Activated CD4-positive, alpha-beta memory T cell treated with anti-CD3 and anti-CD28 coated beads for 36 hours (primary cell): ENCODE results near the gene RGL3. TPM values are rescaled to one million over a fixed set of nuclear protein-coding genes. Genes with fewer than 3 reads are reported as not detected.
A peak's percentile ranks its signal among the peaks of the same experiment; 100 is the strongest.
"Not testable (repeated sequence)": the region's sequence is repeated elsewhere in the genome, so short reads cannot be mapped to it uniquely, and the experiment has no call there.

Experiments used
- CTCF ChIA-PET: fragments of 350-600 bp; sonication (Branson Sonifier 250); formaldehyde crosslinking; loops from one replicate; lab custom pipeline; 2021; ENCODE audit warnings: antibody characterized with exemption, inconsistent platforms; lab: Charles Lee
- POLR2A ChIA-PET: fragments of 350-600 bp; sonication (Branson Sonifier 250); formaldehyde crosslinking; loops from one replicate; lab custom pipeline; 2021; ENCODE audit warnings: antibody characterized with exemption; lab: Charles Lee
- DNase-seq: peaks from one replicate; pipeline ENCODE4 v3.0.0-alpha.2; 2020
- H3K27ac Mint-ChIP-seq: one replicate; pipeline ENCODE4 v1.8.0; 2021; ENCODE audit warnings: mixed read lengths
- H3K27me3 Mint-ChIP-seq: one replicate; pipeline ENCODE4 v1.8.0; 2021; ENCODE audit warnings: mixed read lengths
- H3K36me3 Mint-ChIP-seq: one replicate; pipeline ENCODE4 v1.8.0; 2021; ENCODE audit warnings: mixed read lengths
- H3K4me1 Mint-ChIP-seq: one replicate; pipeline ENCODE4 v1.8.0; 2021; ENCODE audit warnings: low read depth, mixed read lengths
- H3K4me3 Mint-ChIP-seq: one replicate; pipeline ENCODE4 v1.8.0; 2021; ENCODE audit warnings: mild to moderate bottlenecking, mixed read lengths
- H3K9me3 Mint-ChIP-seq: one replicate; pipeline ENCODE4 v1.8.0; 2021; ENCODE audit warnings: mixed read lengths
- intact Hi-C: fragments of 100-400 bp; cut with micrococcal nuclease; formaldehyde crosslinking; loops from one replicate; pipeline ENCODE4 v1.15.1; 2023
- total RNA-seq, 2 experiments: library from RNA; stranded (reverse); gene quantifications; one replicate each; pipeline ENCODE4 v1.2.3, GENCODE V29; 2021

The RGL3 gene
- total RNA-seq, 2 experiments from 2014 or later = not detected

DNA sequence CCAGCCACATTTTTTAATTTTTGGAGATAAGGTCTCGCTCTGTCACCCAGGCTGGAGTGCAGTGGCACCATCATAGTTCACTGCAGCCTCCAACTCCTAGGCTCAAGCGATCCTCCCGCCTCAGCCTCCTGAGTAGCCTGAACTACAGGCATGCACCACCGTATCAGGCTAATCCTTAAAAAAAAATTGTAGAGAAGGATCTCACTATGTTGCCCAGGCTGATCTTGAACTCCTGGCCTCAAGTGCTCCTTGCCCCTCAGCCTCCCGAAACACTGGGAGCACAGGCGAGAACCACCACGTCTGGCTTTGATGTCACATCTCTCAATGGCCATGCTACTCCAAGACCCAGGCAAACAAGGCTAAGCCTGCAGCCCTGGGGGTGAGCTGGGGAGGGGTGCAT is 37.5 kb upstream of the RGL3 start:
- POLR2A ChIA-PET = no interaction called here
- CTCF ChIA-PET = interaction anchor here (1.3 kb wide), 1 partner anchor 26 kb away, joined by 4 read pairs; no protein-coding TSS in a partner anchor
- Mint-ChIP-seq H3K4me1 (no peaks in the 10 kb centered on the region), H3K36me3 (no peaks in the 10 kb centered on the region), H3K27ac (no peak overlapping the region), H3K4me3 (no peak overlapping the region), H3K27me3 (peaks cover 10% of the 10 kb centered on the region), H3K9me3 (no peaks in the 10 kb centered on the region)
- DNase-seq = no peak
- intact Hi-C loops = no loop called here

DNA sequence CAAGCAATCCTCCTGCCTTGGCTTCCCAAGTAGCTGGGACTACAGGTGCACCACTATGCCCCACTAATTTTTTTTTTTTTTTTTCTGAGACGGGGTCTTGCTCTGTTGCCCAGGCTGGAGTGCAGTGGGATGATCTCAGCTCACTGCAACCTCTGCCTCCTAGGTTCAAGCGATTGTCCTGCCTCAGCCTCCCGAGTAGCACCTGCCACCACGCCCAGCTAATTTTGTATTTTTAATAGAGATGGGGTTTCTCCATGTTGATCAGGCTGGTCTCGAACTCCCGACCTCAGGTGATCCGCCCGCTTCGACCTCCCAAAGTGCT is 36.1 kb upstream of the RGL3 start:
- H3K4me3 Mint-ChIP-seq, intact Hi-C loops, H3K27me3 Mint-ChIP-seq, H3K9me3 Mint-ChIP-seq, H3K27ac Mint-ChIP-seq, DNase-seq, H3K36me3 Mint-ChIP-seq, POLR2A ChIA-PET, H3K4me1 Mint-ChIP-seq, CTCF ChIA-PET: not testable (repeated sequence)

- ChIA-PET CTCF (no interaction called here), POLR2A (no interaction called here)
- no peak overlapping the region for H3K4me3 Mint-ChIP-seq
- peak; percentile 29 for DNase-seq
- no peaks in the 10 kb centered on the region for H3K9me3 Mint-ChIP-seq
- H3K27ac Mint-ChIP-seq = no peak overlapping the region
- intact Hi-C loops = no loop called here
- peaks cover 7% of the 10 kb centered on the region for H3K36me3 Mint-ChIP-seq
- peaks cover 6% of the 10 kb centered on the region for H3K27me3 Mint-ChIP-seq
- no peaks in the 10 kb centered on the region for H3K4me1 Mint-ChIP-seq
Measured at GRCh38 chr19:11453468-11454341, 34.6 kb upstream of the RGL3 start.

- ChIA-PET CTCF (interaction anchor here (0.6 to 1.5 kb wide), 3 partner anchors 9 to 30 kb away, joined by 3 to 5 read pairs (median 5); no protein-coding TSS in a partner anchor), POLR2A (no interaction called here)
- Mint-ChIP-seq H3K9me3 (no peaks in the 10 kb centered on the region), H3K36me3 (peaks cover 7% of the 10 kb centered on the region), H3K4me3 (no peak overlapping the region), H3K4me1 (no peaks in the 10 kb centered on the region), H3K27ac (no peak overlapping the region), H3K27me3 (no peaks in the 10 kb centered on the region)
- intact Hi-C loops = no loop called here
- DNase-seq = no peak
Measured at GRCh38 chr19:11452620-11453310, 33.7 kb upstream of the RGL3 start.

- Mint-ChIP-seq H3K4me1 (no peaks in the 10 kb centered on the region), H3K36me3 (peaks cover 7% of the 10 kb centered on the region), H3K4me3 (no peak overlapping the region), H3K9me3 (no peaks in the 10 kb centered on the region), H3K27ac (no peak overlapping the region), H3K27me3 (no peaks in the 10 kb centered on the region)
- DNase-seq = no peak
- intact Hi-C loops = no loop called here
- ChIA-PET POLR2A (no interaction called here), CTCF (interaction anchor here (0.6 to 1.5 kb wide), 4 partner anchors 8 to 147 kb away, joined by 3 to 5 read pairs (median 4); no protein-coding TSS in a partner anchor)
Measured at GRCh38 chr19:11451871-11452619, 32.9 kb upstream of the RGL3 start.

DNA sequence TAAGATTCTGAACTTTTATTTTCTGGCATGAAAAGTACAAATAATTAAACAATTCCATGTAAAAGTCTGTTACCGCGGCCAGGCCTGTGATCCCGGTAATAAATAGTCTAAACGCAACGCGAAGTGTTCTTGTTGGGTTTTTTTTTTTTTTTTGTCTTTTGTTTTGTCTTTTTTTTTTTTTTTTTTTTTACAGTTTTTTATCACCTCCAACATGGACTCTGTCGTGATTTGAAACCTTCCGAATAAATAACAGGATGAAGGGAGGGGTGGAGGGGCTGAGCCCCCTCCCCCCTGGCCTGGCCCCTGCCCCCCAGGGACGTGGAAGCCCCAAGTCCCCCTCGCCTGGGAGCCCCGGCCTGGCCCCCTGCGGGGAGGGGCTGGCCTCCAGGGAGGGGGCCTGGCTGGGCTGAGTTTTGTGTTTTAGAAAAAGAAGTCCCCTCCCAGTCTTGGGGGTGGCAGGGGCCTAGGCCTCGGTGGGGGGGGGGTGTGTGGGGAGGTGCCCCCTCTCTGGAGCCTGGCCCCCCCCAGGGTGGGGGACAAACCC is 32.3 kb upstream of the RGL3 start:
- CTCF ChIA-PET = interaction anchor here (1.5 kb wide), 1 partner anchor 31 kb away, joined by 5 read pairs; no protein-coding TSS in a partner anchor
- intact Hi-C loops = no loop called here
- POLR2A ChIA-PET = no interaction called here
- Mint-ChIP-seq H3K36me3 (peaks cover 7% of the 10 kb centered on the region), H3K4me1 (no peaks in the 10 kb centered on the region), H3K27ac (no peak overlapping the region), H3K9me3 (no peaks in the 10 kb centered on the region), H3K4me3 (no peak overlapping the region), H3K27me3 (no peaks in the 10 kb centered on the region)
- DNase-seq = no peak

DNA sequence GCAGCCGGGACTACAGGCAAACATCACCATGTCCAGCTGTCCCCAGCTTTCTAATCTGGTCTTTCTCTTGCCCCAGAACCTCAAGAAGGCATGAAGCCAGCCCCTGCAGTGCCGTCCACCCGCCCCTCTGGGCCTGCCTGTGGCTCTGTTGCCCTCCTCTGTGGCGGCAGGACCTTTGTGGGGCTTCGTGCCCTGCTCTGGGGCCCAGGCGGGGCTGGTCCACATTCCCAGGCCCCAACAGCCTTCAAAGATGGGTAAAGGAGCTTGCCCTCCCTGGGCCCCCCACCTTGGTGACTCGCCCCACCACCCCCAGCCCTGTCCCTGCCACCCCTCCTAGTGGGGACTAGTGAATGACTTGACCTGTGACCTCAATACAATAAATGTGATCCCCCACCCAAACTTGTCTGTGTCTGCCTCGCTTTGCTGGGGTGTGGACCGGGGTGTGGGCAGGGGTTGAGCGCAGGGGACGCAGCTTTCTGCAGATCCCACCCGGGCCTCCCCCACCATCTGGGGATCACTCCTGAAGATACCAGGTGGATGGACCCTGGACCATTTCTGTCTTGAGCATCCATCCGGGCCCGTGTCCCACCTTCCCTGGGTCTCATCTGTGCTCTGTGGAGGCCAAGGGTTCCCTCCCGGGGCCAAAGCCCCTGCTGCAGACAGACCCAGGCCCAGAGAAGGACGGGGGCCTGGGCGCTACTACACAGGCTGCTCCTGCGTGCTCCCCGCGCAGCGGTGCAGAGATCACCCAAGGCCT is 31.6 kb upstream of the RGL3 start:
- Mint-ChIP-seq H3K27ac (no peak overlapping the region), H3K4me3 (no peak overlapping the region), H3K4me1 (no peaks in the 10 kb centered on the region), H3K36me3 (peaks cover 7% of the 10 kb centered on the region), H3K9me3 (no peaks in the 10 kb centered on the region), H3K27me3 (no peaks in the 10 kb centered on the region)
- POLR2A ChIA-PET = no interaction called here
- intact Hi-C loops = no loop called here
- no peak for DNase-seq
- CTCF ChIA-PET = interaction anchor here (0.7 kb wide), 1 partner anchor 410 kb away, joined by 3 read pairs; no protein-coding TSS in a partner anchor

DNA sequence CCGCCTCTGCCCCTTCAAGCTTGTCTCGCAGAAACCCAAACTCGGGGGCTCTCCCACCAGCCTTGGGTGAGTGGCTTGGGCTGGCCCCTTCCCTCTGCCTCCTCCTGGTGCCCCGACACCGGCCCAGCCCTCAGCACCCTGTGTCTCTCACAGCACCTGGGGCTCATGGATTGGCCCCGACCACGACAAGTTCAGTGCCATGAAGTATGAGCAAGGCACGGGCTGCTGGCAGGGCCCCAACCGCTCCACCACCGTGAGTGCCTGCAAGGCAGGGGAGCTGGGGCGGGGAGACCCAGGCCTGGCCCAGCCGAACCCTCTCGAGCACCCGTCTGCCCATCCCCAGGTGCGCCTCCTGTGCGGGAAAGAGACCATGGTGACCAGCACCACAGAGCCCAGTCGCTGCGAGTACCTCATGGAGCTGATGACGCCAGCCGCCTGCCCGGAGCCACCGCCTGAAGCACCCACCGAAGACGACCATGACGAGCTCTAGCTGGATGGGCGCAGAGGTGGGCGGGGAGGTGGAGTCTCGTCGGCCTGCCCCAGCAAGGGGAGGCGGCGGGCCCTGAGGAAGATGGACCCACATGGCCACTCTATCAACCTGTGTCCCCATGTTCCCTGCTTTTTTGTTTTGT is 29.9 kb upstream of the RGL3 start:
- H3K27ac Mint-ChIP-seq = no peak overlapping the region
- no peaks in the 10 kb centered on the region for H3K27me3 Mint-ChIP-seq
- peaks cover 15% of the 10 kb centered on the region for H3K36me3 Mint-ChIP-seq
- no peak overlapping the region for H3K4me3 Mint-ChIP-seq
- ChIA-PET CTCF (interaction anchor here (1.2 kb wide), 1 partner anchor 16 kb away, joined by 4 read pairs; no protein-coding TSS in a partner anchor), POLR2A (no interaction called here)
- no peaks in the 10 kb centered on the region for H3K4me1 Mint-ChIP-seq
- no peak for DNase-seq
- no peaks in the 10 kb centered on the region for H3K9me3 Mint-ChIP-seq
- intact Hi-C loops = no loop called here

DNA sequence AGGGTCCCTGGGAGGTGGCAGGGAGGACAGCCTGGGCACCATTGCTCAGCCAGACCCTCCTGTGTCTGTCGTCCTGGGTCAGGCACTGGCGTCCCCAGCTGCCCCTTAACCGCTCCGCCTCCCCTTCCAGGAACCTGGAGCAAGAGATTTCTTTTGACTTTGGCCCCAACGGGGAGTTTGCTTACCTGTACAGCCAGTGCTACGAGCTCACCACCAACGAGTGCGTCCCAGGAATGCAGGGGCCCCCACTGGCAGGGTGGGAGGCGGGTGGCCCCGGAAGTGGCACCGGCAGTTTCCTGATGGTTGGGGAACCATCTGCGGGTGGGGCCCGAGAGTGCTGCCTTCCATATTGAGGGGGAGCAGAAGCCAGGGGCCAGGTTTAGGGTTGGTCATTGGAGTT is 29.3 kb upstream of the RGL3 start:
- H3K4me3 Mint-ChIP-seq = no peak overlapping the region
- no peaks in the 10 kb centered on the region for H3K9me3 Mint-ChIP-seq
- H3K36me3 Mint-ChIP-seq = peaks cover 17% of the 10 kb centered on the region
- no peaks in the 10 kb centered on the region for H3K4me1 Mint-ChIP-seq
- intact Hi-C loops = no loop called here
- CTCF ChIA-PET = interaction anchor here (0.7 to 1.2 kb wide), 3 partner anchors 13 to 34 kb away, joined by 3 to 4 read pairs (median 4); partner anchors contain the start of genes ODAD3 and PRKCSH
- no peak overlapping the region for H3K27ac Mint-ChIP-seq
- H3K27me3 Mint-ChIP-seq = no peaks in the 10 kb centered on the region
- POLR2A ChIA-PET = no interaction called here
- DNase-seq = no peak

DNA sequence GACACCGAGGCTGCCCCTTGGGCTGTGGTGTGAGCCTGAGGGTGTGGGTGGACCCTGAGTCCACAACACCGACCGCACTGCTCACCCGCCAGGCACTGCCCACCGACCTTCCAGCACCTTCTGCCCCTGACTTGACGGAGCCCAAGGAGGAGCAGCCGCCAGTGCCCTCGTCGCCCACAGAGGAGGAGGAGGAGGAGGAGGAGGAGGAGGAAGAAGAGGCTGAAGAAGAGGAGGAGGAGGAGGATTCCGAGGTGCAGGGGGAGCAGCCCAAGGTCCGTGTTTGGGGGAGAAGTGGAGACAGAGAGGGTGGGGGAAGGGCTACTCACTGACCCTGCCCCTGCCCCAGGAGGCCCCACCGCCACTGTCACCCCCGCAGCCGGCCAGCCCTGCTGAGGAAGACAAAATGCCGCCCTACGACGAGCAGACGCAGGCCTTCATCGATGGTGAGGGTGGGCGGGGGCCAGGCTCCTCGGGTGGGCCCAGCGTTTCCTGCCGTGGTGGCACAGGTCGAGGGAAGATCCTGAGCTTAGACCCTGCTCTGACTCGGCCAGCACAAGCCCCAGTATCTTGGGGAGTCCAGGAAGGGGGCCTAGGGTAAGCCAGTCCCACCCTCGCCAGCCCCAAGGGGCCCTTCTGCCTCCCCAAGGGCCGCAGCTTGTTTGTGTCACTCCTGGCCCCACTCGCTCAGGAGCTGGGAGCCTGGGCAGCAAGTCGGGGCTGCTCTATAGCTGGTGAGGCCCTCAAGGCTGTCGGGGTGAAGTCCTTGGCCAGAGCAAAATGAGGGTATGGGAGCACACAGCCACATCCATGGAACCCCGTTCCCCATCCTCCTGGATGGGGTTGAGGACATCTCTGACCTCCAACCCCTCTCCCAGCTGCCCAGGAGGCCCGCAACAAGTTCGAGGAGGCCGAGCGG is 28.5 kb upstream of the RGL3 start:
- ChIA-PET POLR2A (no interaction called here), CTCF (interaction anchor here (0.7 to 1.0 kb wide), 2 partner anchors 12 to 35 kb away, joined by 3 to 4 read pairs; partner anchors contain the start of genes ODAD3 and PRKCSH)
- no peak for DNase-seq
- Mint-ChIP-seq H3K27ac (no peak overlapping the region), H3K9me3 (no peaks in the 10 kb centered on the region), H3K36me3 (peaks cover 18% of the 10 kb centered on the region), H3K27me3 (no peaks in the 10 kb centered on the region), H3K4me1 (no peaks in the 10 kb centered on the region), H3K4me3 (no peak overlapping the region)
- intact Hi-C loops = no loop called here
